Measurements from ENCODE around the gene SUSD4.

Gene SUSD4

DNA sequence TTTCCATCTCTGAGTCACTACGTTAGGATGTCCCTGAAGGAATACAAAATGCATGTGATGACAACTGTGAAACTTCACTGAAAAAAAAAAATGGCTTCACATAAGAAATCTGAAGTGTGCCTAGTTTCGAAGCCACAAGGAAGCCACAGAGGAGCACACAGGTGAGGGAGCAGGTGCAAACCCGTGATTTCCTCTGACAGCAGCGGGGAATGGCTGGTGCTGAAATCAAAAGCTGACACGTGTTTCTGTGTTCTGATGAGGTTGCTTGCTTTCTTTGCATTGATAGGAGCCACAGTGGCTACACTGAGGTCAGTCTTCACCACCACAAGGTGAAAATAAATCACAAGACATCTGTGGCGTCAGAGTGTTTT is 115.2 kb downstream of the SUSD4 start:
- Histone ChIP-seq H3K27me3 (peaks cover 8% of the 10 kb centered on the region), H3K4me1 (no peaks in the 10 kb centered on the region), H3K9me3 (no peaks in the 10 kb centered on the region), H3K4me3 (ENCODE audit: low read depth, low read length) (no peak overlapping the region), H3K36me3 (no peaks in the 10 kb centered on the region)
- no peak for DNase-seq
- TF ChIP-seq, protein P1, sequence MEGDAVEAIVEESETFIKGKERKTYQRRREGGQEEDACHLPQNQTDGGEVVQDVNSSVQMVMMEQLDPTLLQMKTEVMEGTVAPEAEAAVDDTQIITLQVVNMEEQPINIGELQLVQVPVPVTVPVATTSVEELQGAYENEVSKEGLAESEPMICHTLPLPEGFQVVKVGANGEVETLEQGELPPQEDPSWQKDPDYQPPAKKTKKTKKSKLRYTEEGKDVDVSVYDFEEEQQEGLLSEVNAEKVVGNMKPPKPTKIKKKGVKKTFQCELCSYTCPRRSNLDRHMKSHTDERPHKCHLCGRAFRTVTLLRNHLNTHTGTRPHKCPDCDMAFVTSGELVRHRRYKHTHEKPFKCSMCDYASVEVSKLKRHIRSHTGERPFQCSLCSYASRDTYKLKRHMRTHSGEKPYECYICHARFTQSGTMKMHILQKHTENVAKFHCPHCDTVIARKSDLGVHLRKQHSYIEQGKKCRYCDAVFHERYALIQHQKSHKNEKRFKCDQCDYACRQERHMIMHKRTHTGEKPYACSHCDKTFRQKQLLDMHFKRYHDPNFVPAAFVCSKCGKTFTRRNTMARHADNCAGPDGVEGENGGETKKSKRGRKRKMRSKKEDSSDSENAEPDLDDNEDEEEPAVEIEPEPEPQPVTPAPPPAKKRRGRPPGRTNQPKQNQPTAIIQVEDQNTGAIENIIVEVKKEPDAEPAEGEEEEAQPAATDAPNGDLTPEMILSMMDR (IDR thresholded peaks at IDR 0.05; ENCODE audit: low read depth, low read length), result no peak

GRCh38 chr1:223248001-223248769 is 115.8 kb downstream of the SUSD4 start:
- no peak overlapping the region for H3K4me3 ChIP-seq (ENCODE audit: low read depth, low read length)
- no peak for DNase-seq
- TF ChIP-seq, protein P1 (IDR thresholded peaks at IDR 0.05; ENCODE audit: low read depth, low read length), result no peak
- H3K9me3 ChIP-seq, result no peaks in the 10 kb centered on the region
- H3K27me3 ChIP-seq, result peaks cover 3% of the 10 kb centered on the region
- no peaks in the 10 kb centered on the region for H3K4me1 ChIP-seq
- no peaks in the 10 kb centered on the region for H3K36me3 ChIP-seq

GRCh38 chr1:223246476-223247112 is 117.4 kb downstream of the SUSD4 start:
- no peak overlapping the region for H3K4me3 ChIP-seq (ENCODE audit: low read depth, low read length)
- TF ChIP-seq, protein P1 (IDR thresholded peaks at IDR 0.05; ENCODE audit: low read depth, low read length), result no peak
- DNase-seq, result no peak
- H3K36me3 ChIP-seq, result no peaks in the 10 kb centered on the region
- peaks cover 3% of the 10 kb centered on the region for H3K27me3 ChIP-seq
- no peaks in the 10 kb centered on the region for H3K4me1 ChIP-seq
- no peaks in the 10 kb centered on the region for H3K9me3 ChIP-seq

DNA sequence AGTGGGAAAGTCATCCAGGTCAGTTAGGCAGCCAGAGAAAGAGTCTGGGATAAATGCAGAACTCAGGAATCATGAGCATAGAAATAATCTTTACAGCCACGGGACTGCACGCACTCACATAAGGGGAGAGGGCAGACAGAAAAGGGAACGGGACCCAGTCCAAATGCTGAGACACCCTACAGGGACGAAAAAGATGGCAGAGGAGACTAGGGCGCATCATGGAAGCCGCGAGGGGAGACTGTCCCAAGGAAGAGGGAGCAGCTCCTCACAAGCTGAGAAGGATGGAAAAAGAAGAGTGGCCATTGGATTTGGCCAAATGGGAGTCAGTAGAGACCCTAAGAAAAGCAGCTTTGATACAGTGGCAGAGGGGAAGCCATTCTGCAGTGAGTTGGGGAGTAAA is 118.0 kb downstream of the SUSD4 start:
- no peak for DNase-seq
- H3K4me1 ChIP-seq, result no peaks in the 10 kb centered on the region
- peaks cover 3% of the 10 kb centered on the region for H3K27me3 ChIP-seq
- TF ChIP-seq, protein P1 (IDR thresholded peaks at IDR 0.05; ENCODE audit: low read depth, low read length), result no peak
- no peak overlapping the region for H3K4me3 ChIP-seq (ENCODE audit: low read depth, low read length)
- no peaks in the 10 kb centered on the region for H3K9me3 ChIP-seq
- H3K36me3 ChIP-seq, result no peaks in the 10 kb centered on the region

- TF ChIP-seq, protein P1 (IDR thresholded peaks at IDR 0.05; ENCODE audit: low read depth, low read length), result no peak
- H3K4me1 ChIP-seq, result no peaks in the 10 kb centered on the region
These were observed 118.6 kb downstream of the SUSD4 start for GRCh38 chr1:223245411-223245810.

More at GRCh38 chr1:223245411-223245810, 118.6 kb downstream of the SUSD4 start:
- Histone ChIP-seq H3K4me3 (ENCODE audit: low read depth, low read length) (no peak overlapping the region), H3K27me3 (peaks cover 3% of the 10 kb centered on the region), H3K36me3 (no peaks in the 10 kb centered on the region), H3K9me3 (no peaks in the 10 kb centered on the region)
- DNase-seq, result no peak
